ENCODE results near the gene MAGI3.
"Not testable (repeated sequence)": the region's sequence is repeated elsewhere in the genome, so short reads cannot be mapped to it uniquely, and the experiment has no call there.

The MAGI3 gene

GRCh38 chr1:113714606-113715269 is 324.4 kb downstream of the MAGI3 start:
- no peak for DNase-seq

- not testable (repeated sequence) for DNase-seq
These were observed 327.2 kb downstream of the MAGI3 start for GRCh38 chr1:113717506-113717905.

DNA sequence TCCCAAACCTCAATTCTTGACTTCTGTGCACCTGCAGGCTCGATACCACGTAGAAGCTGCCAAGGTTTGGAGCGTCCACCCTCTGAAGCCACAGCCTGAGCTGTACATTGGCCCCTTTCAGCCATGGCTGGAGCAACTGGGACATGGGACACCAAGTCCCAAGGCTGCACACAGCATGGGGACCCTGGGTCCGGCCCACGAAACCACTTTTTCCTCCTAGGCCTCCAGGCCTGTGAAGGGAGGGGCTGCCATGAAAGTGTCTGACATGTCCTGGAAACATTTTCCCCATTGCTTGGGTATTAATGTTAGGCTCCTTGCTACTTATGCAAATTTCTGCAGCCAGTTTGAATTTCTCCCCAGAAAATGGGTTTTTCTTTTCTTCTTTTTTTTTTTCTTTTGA is 328.3 kb downstream of the MAGI3 start:
- DNase-seq = not testable (repeated sequence)

GRCh38 chr1:113721010-113721409 is 330.7 kb downstream of the MAGI3 start:
- no peak for DNase-seq

DNA sequence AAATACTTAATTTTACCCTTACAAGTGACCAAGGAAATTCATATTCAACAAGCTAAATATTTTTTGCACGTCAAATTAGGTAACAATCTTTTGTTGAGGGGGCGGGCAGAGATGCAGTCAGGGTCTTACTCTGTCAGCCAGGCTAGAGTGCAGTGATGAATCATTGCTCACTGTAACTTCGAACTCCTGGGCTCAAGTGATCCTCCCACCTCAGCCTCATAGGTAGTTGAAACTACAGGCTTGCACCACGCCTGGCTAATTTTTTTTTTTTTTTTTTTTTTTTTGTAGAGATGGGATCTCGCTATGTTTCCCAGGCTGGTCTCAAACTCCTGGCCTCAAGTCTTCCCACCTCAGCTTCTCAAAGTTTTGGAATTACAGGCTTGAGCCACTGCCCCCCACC is 342.5 kb downstream of the MAGI3 start:
- DNase-seq = no peak

GRCh38 chr1:113734357-113735055 is 344.2 kb downstream of the MAGI3 start:
- no peak for DNase-seq
